A549 (cell line): ENCODE measurements around the gene PRELP. TPM values are rescaled to one million over a fixed set of nuclear protein-coding genes. Genes with fewer than 3 reads are reported as not detected.

Experiments used
- ATAC-seq, 2 experiments: fragments of 200-7000 bp in 1 of 2; fragments of >200 bp in 1 of 2; cut with Nextera tagmentation in 1 of 2; cut with Tn5 transposase in 1 of 2; 3 replicates each; pipeline versions ENCODE4 v1.8.0 to v1.9.1; 2018 to 2020; ENCODE audit warnings: mild to moderate bottlenecking in 1 of 2, moderate library complexity in 1 of 2
- CTCF ChIA-PET: fragments of 300-600 bp; sonication (Branson Sonifier 250); formaldehyde crosslinking; extraction: SDS; loops from one replicate; lab custom pipeline; 2021; ENCODE audit warnings: antibody characterized with exemption, inconsistent platforms; lab: Yijun Ruan, JAX
- POLR2A ChIA-PET: fragments of 350-600 bp; formaldehyde crosslinking; extraction: SDS; loops from one replicate; lab custom pipeline; 2021; ENCODE audit warnings: antibody characterized with exemption, inconsistent platforms; lab: Yijun Ruan, JAX
- DNase-seq, 2 experiments: peaks; one replicate each; pipeline versions ENCODE4 v3.0.0 to v3.0.0-alpha.2; 2011 to 2016; ENCODE audit warnings: low read depth in 1 of 2, low spot score in 1 of 2
- FAIRE-seq: peaks from 2 replicates; lab custom pipeline; 2011; peaks lifted over from hg19 to GRCh38; lab: Jason Lieb, UNC
- H3K27ac ChIP-seq, 2 experiments: fragments of >200 bp; sonication (Bioruptor Twin); formaldehyde crosslinking; 3 replicates each; pipeline ENCODE4 v1.5.1; 2016 to 2017
- H3K4me1 ChIP-seq: fragments of >200 bp; sonication (Bioruptor Twin); formaldehyde crosslinking; 3 replicates; pipeline ENCODE4 v1.6.1; 2016
- H3K4me2 ChIP-seq: fragments of >200 bp; sonication (Bioruptor Twin); formaldehyde crosslinking; 3 replicates; pipeline ENCODE4 v1.6.1; 2016
- H3K4me3 ChIP-seq: fragments of >200 bp; sonication (Bioruptor Twin); formaldehyde crosslinking; 3 replicates; pipeline ENCODE4 v1.5.1; 2016
- H3K9me3 ChIP-seq: fragments of >200 bp; sonication (Bioruptor Twin); formaldehyde crosslinking; 3 replicates; pipeline ENCODE4 v1.6.1; 2016
- CHD4 ChIP-seq: fragments of 200-600 bp; sonication (generic); IDR thresholded peaks from 2 replicates; pipeline ENCODE4 v1.6.1; 2016; ENCODE audit warnings: antibody characterized with exemption, mild to moderate bottlenecking, borderline replicate concordance
- EHF ChIP-seq: fragments of 250-450 bp; sonication (Bioruptor Pico); IDR thresholded peaks from 2 replicates; pipeline ENCODE4 v1.5.0; 2020; ENCODE audit warnings: mild to moderate bottlenecking
- HOXB13 ChIP-seq: fragments of 250-450 bp; sonication (Bioruptor Pico); IDR thresholded peaks from 2 replicates; pipeline ENCODE4 v1.5.0; 2020; ENCODE audit warnings: low read depth, mild to moderate bottlenecking, moderate library complexity
- HOXB5 ChIP-seq: fragments of 250-450 bp; sonication (Bioruptor Pico); IDR thresholded peaks from 2 replicates; pipeline ENCODE4 v1.5.0; 2020; ENCODE audit warnings: mild to moderate bottlenecking, moderate library complexity
- KDM1A ChIP-seq: fragments of 200-600 bp; sonication (generic); IDR thresholded peaks from 2 replicates; pipeline ENCODE4 v1.6.1; 2016; ENCODE audit warnings: low read depth, mild to moderate bottlenecking
- NFE2L2 ChIP-seq: fragments of 150-350 bp; conservative IDR thresholded peaks from 2 replicates; pipeline ENCODE4 v1.6.1; 2014; ENCODE audit warnings: low read length
- NR3C1 ChIP-seq: fragments of >200 bp; sonication (Bioruptor Twin); formaldehyde crosslinking; IDR thresholded peaks from 3 replicates; pipeline ENCODE4 v1.6.1; 2017
- POLR2A ChIP-seq: IDR thresholded peaks from 2 replicates; pipeline ENCODE4 v1.6.1; 2012; ENCODE audit warnings: mild to moderate bottlenecking, low read length
- POLR2AphosphoS2 ChIP-seq: conservative IDR thresholded peaks from 2 replicates; pipeline ENCODE4 v1.6.1; 2012; ENCODE audit warnings: low read length, improper control_type of control experiment, inconsistent platforms
- RCOR1 ChIP-seq: fragments of 150-350 bp; IDR thresholded peaks from 2 replicates; pipeline ENCODE4 v1.6.1; 2014; ENCODE audit warnings: antibody characterized with exemption, low read length, low read depth
- SMC3 ChIP-seq: fragments of >200 bp; sonication (Bioruptor Twin); formaldehyde crosslinking; IDR thresholded peaks from 3 replicates; pipeline ENCODE4 v1.6.1; 2018; ENCODE audit warnings: inconsistent platforms
- ZC3H11A ChIP-seq: fragments of 450-650 bp; IDR thresholded peaks from 2 replicates; pipeline ENCODE4 v1.6.1; 2014; ENCODE audit warnings: antibody characterized with exemption, mild to moderate bottlenecking
- WGBS: methylation state at CpG from one replicate; pipeline ENCODE4 v1.1.6; 2017; ENCODE audit errors: missing lambda C conversion rate; 5-methylcytosine and 5-hydroxymethylcytosine counted together
- polyA plus RNA-seq, 4 experiments: library from polyadenylated mRNA; depleted of rRNA in 3 of 4; stranded (reverse); fragments of >200 nt; fragmentation: RNase III in 1 of 4; extraction: RNeasy Plus Mini Kit Qiagen cat#74134 plus additional on column Dnase treatment in 1 of 4; gene quantifications; 2 replicates in 3 of 4; 3 replicates in 1 of 4; pipeline ENCODE4 v1.2.3, GENCODE V29; 2011 to 2017
- TF ChIP-seq, protein P1 (sequence below): IDR thresholded peaks from 2 replicates; pipeline ENCODE4 v1.6.1; 2012
- TF ChIP-seq, protein P2 (sequence below): IDR thresholded peaks from 2 replicates; pipeline ENCODE4 v1.6.1; 2012
- TF ChIP-seq, protein P3 (sequence below): fragments of 200-600 bp; sonication (generic); IDR thresholded peaks from 2 replicates; pipeline ENCODE4 v1.6.1; 2016; ENCODE audit warnings: antibody characterized with exemption, mild to moderate bottlenecking, moderate library complexity
- TF ChIP-seq, protein P4 (sequence below): fragments of 250-450 bp; sonication (Bioruptor Pico); IDR thresholded peaks from 2 replicates; pipeline ENCODE4 v1.5.0; 2021; ENCODE audit warnings: mild to moderate bottlenecking, moderate library complexity, borderline replicate concordance
- TF ChIP-seq, protein P5 (sequence below): fragments of >200 bp; sonication (Bioruptor Twin); formaldehyde crosslinking; IDR thresholded peaks from 2 replicates; pipeline ENCODE4 v1.6.1; 2016

PRELP gene
- polyA plus RNA-seq, 2 of the 4 experiments (the other 2 are of a cell fraction), result not detected

DNA sequence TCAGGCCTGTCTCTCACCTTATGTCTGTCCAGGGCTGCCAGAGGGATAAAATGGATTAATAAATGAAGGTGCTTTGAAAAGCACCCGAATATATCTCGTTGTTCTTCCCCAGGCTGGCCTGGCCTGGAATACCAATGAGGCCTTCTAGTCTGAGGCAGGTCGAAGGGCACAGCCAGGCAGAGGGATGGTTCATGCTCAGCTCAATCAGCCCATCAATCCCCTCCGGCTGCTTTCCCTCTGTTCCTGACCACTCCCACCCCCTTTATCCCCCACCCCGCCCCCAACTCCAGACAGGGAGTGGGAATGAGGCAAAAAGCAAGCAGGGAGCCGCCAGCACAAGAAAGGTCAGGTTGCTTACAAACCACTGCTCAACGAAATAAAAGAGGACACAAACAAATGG, 40.0 kb upstream of the PRELP start:
- WGBS, result 32% methylated on average over 7 of the region's 7 CpGs
- Histone ChIP-seq H3K27ac (no peak overlapping the region), H3K4me3 (no peak overlapping the region), H3K4me1 (no peaks in the 10 kb centered on the region), H3K9me3 (no peaks in the 10 kb centered on the region), H3K4me2 (no peak overlapping the region)
- DNase-seq (no peak), ATAC-seq (no peak), FAIRE-seq (no peak)
- ChIA-PET CTCF (interaction anchor here (1.2 kb wide), 1 partner anchor 96 kb away, joined by 7 read pairs; no protein-coding TSS in a partner anchor), POLR2A (no interaction called here)
- no peak for TF ChIP-seq NR3C1

DNA sequence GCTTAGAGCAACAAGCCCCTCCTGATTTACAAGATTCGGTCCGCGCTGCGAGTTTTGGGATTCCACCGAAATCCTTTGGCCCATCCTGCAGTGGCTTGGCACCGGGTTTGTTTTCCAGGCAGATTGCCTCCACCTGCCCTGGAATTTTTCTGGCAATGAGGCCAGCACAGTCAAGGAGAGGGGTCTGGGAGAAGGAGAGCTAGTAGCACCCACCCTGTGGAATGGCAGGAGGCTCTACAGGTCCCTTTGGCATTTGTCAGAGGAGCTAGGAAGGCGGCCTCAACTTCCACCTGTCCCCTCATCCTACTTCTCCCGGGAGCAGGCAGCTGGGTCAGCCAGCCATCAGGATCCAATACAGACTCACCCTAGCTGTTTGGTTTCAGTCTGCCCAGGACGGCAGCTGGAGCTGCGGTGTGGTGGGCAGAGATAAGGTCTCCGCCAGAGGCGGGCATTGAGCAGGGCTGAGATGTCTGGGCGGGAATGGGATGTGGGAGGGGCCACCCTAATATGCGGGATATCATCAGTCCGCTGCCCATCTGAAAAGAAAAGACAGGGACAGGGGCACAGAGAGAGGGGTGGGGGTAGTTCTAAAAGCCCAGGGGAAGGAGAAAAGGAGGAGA, 37.8 kb upstream of the PRELP start:
- Histone ChIP-seq H3K4me3 (no peak overlapping the region), H3K9me3 (no peaks in the 10 kb centered on the region), H3K4me2 (no peak overlapping the region), H3K27ac (no peak overlapping the region), H3K4me1 (no peaks in the 10 kb centered on the region)
- no peak for FAIRE-seq
- CTCF ChIA-PET, result interaction anchor here (1.7 kb wide), 1 partner anchor 171 kb away, joined by 4 read pairs; no protein-coding TSS in a partner anchor
- TF ChIP-seq CHD4, result no peak
- no peak for TF ChIP-seq NR3C1
- no peak for TF ChIP-seq HOXB13 (CRISPR knock-in tag)
- TF ChIP-seq, protein P1, sequence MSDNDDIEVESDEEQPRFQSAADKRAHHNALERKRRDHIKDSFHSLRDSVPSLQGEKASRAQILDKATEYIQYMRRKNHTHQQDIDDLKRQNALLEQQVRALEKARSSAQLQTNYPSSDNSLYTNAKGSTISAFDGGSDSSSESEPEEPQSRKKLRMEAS, result no peak
- no peak for ATAC-seq
- WGBS, result 64% methylated on average over 15 of the region's 15 CpGs
- POLR2A ChIA-PET, result no interaction called here
- DNase-seq, result no peak

DNA sequence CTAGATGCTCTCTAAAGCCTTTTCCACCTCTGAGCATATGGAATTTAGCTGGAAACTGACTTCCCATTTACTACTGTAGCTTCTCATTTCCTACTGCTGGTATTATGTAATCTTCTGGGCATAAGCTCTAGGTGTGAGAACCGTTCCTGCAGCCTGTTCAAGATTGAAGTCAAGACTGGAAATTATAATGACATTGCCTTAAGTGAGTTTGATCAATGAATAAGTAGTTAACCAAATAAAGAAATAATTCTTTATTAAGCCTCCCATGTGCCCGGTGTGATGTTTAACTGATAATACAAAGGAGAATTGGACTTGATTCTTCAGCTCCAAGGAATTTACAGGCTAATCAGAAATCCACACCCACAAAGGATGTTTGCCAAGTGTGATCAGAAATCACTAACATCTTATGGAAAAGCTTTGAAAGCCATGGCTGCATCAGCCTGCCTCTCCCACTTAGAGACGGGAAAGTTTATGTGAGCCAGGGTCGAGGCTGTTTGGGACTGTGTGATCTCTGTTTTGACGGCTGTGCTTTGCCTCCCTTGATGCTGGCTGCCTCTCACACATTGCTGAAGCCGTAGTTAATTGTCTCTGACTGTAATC, 36.4 kb upstream of the PRELP start:
- no peak overlapping the region for H3K4me2 ChIP-seq
- TF ChIP-seq NFE2L2, result no peak
- TF ChIP-seq, protein P2, sequence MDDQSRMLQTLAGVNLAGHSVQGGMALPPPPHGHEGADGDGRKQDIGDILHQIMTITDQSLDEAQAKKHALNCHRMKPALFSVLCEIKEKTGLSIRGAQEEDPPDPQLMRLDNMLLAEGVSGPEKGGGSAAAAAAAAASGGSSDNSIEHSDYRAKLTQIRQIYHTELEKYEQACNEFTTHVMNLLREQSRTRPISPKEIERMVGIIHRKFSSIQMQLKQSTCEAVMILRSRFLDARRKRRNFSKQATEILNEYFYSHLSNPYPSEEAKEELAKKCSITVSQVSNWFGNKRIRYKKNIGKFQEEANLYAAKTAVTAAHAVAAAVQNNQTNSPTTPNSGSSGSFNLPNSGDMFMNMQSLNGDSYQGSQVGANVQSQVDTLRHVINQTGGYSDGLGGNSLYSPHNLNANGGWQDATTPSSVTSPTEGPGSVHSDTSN, result no peak
- TF ChIP-seq, protein P3, sequence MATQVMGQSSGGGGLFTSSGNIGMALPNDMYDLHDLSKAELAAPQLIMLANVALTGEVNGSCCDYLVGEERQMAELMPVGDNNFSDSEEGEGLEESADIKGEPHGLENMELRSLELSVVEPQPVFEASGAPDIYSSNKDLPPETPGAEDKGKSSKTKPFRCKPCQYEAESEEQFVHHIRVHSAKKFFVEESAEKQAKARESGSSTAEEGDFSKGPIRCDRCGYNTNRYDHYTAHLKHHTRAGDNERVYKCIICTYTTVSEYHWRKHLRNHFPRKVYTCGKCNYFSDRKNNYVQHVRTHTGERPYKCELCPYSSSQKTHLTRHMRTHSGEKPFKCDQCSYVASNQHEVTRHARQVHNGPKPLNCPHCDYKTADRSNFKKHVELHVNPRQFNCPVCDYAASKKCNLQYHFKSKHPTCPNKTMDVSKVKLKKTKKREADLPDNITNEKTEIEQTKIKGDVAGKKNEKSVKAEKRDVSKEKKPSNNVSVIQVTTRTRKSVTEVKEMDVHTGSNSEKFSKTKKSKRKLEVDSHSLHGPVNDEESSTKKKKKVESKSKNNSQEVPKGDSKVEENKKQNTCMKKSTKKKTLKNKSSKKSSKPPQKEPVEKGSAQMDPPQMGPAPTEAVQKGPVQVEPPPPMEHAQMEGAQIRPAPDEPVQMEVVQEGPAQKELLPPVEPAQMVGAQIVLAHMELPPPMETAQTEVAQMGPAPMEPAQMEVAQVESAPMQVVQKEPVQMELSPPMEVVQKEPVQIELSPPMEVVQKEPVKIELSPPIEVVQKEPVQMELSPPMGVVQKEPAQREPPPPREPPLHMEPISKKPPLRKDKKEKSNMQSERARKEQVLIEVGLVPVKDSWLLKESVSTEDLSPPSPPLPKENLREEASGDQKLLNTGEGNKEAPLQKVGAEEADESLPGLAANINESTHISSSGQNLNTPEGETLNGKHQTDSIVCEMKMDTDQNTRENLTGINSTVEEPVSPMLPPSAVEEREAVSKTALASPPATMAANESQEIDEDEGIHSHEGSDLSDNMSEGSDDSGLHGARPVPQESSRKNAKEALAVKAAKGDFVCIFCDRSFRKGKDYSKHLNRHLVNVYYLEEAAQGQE, result no peak
- TF ChIP-seq RCOR1, result no peak
- no peak for TF ChIP-seq SMC3
- no peak for TF ChIP-seq EHF (CRISPR knock-in tag)
- no peak for TF ChIP-seq KDM1A
- no peak for TF ChIP-seq POLR2A
- no peak for TF ChIP-seq HOXB5 (CRISPR knock-in tag)
- TF ChIP-seq, protein P4, sequence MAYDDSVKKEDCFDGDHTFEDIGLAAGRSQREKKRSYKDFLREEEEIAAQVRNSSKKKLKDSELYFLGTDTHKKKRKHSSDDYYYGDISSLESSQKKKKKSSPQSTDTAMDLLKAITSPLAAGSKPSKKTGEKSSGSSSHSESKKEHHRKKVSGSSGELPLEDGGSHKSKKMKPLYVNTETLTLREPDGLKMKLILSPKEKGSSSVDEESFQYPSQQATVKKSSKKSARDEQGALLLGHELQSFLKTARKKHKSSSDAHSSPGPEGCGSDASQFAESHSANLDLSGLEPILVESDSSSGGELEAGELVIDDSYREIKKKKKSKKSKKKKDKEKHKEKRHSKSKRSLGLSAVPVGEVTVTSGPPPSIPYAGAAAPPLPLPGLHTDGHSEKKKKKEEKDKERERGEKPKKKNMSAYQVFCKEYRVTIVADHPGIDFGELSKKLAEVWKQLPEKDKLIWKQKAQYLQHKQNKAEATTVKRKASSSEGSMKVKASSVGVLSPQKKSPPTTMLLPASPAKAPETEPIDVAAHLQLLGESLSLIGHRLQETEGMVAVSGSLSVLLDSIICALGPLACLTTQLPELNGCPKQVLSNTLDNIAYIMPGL (CRISPR knock-in tag), result no peak
- TF ChIP-seq, protein P5, sequence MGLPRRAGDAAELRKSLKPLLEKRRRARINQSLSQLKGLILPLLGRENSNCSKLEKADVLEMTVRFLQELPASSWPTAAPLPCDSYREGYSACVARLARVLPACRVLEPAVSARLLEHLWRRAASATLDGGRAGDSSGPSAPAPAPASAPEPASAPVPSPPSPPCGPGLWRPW, result no peak
- TF ChIP-seq ZC3H11A, result no peak
- TF ChIP-seq NR3C1, result no peak
- no peak for TF ChIP-seq POLR2AphosphoS2
- ChIA-PET CTCF (interaction anchor here (0.9 to 9.7 kb wide), 2 partner anchors 96 to 172 kb away, joined by 3 to 137 read pairs; no protein-coding TSS in a partner anchor), POLR2A (no interaction called here)
- H3K27ac ChIP-seq, result no peak overlapping the region
- ATAC-seq (no peak), FAIRE-seq (no peak), DNase-seq (no peak)
- no peaks in the 10 kb centered on the region for H3K9me3 ChIP-seq
- H3K4me1 ChIP-seq, result no peaks in the 10 kb centered on the region
- WGBS, result 37% methylated on average over 6 of the region's 6 CpGs
- H3K4me3 ChIP-seq, result no peak overlapping the region
